ENCODE measurements around the gene ATP8B4. TPM values are rescaled to one million over a fixed set of nuclear protein-coding genes. Genes with fewer than 3 reads are reported as not detected.
A peak's percentile ranks its signal among the peaks of the same experiment; 100 is the strongest.

The ATP8B4 gene
- total RNA-seq, 4 donors from 2014 or later, result 5.2 to 24.3 (median 7.6) TPM

DNA sequence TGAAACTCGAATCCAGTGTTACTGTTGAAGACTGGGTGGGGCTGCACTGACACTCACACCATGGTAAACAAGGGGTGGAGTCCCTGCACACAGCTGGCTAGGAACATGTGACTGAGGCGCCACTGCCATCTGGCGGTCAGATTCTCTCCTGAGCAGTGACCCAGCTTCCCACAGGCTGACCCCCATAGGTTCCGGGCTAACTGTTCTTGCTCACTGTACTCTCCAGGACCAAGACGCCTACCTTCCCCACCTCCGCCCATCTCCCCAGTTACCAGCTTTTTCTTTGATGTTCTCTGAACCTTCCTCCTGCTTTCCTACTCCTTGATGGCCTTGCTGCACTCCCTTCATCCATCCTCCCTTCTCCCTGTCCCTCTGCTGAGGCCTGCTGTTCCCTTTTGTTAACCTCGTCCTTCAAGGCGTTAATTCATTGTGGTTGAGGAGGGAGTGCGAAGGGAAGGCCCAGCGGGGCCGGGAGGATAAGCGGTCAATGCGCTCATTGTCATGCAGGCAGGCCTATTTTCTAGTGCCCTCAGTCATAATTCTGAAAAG lies 115.2 kb downstream of the ATP8B4 start:
- H3K27me3 ChIP-seq, result no peaks in the 10 kb centered on the region
- no peak for TF ChIP-seq POLR2A (IDR thresholded peaks at IDR 0.05)
- TF ChIP-seq, protein P1, sequence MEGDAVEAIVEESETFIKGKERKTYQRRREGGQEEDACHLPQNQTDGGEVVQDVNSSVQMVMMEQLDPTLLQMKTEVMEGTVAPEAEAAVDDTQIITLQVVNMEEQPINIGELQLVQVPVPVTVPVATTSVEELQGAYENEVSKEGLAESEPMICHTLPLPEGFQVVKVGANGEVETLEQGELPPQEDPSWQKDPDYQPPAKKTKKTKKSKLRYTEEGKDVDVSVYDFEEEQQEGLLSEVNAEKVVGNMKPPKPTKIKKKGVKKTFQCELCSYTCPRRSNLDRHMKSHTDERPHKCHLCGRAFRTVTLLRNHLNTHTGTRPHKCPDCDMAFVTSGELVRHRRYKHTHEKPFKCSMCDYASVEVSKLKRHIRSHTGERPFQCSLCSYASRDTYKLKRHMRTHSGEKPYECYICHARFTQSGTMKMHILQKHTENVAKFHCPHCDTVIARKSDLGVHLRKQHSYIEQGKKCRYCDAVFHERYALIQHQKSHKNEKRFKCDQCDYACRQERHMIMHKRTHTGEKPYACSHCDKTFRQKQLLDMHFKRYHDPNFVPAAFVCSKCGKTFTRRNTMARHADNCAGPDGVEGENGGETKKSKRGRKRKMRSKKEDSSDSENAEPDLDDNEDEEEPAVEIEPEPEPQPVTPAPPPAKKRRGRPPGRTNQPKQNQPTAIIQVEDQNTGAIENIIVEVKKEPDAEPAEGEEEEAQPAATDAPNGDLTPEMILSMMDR (IDR thresholded peaks at IDR 0.05), result peak; percentile 38 to 85 (median 72)
- no peaks in the 10 kb centered on the region for H3K36me3 ChIP-seq
- no peak overlapping the region for H3K27ac ChIP-seq
- H3K4me3 ChIP-seq (replicated peaks in 1 of 3), result no peak overlapping the region
- intact Hi-C loops (cut with DNase I), result no loop called here
- peaks cover 0 to 4% of the 10 kb centered on the region in 2 donors for H3K4me1 ChIP-seq
- 54 to 57% methylated on average over 13 of the region's 13 CpGs for WGBS, 2 donors
- H3K9me3 ChIP-seq, result no peaks in the 10 kb centered on the region
- DNase-seq, result peak; percentile 77 to 80

DNA sequence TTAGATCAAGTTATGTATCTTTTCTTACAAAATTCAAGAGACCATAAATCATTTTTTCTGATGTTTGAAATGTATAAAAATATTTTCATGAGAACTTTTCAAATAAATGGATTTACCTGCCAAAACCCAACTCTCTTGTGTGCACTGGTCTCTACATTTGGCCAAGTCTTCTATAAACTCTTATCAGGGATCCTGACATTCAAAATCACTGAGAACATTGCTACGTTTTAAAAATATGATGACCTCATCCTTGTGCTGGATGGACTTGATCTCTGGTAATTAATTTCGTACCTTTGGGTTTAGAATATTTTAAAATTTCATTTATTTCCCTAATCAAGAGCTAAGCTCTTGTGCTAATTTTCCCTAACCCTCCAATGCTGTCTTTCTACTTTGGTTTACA lies 127.4 kb downstream of the ATP8B4 start:
- Histone ChIP-seq H3K4me1 (peaks cover 11 to 12% of the 10 kb centered on the region in 2 donors), H3K27me3 (no peaks in the 10 kb centered on the region), H3K27ac (no peak overlapping the region), H3K36me3 (no peaks in the 10 kb centered on the region), H3K4me3 (replicated peaks in 1 of 3) (no peak overlapping the region), H3K9me3 (no peaks in the 10 kb centered on the region)
- intact Hi-C loops (cut with DNase I), result no loop called here
- DNase-seq, result no peak
- 58 to 74% methylated on average over 2 of the region's 2 CpGs for WGBS, 2 donors
- no peak for TF ChIP-seq POLR2A (IDR thresholded peaks at IDR 0.05)
- TF ChIP-seq, protein P1 (IDR thresholded peaks at IDR 0.05), result no peak

DNA sequence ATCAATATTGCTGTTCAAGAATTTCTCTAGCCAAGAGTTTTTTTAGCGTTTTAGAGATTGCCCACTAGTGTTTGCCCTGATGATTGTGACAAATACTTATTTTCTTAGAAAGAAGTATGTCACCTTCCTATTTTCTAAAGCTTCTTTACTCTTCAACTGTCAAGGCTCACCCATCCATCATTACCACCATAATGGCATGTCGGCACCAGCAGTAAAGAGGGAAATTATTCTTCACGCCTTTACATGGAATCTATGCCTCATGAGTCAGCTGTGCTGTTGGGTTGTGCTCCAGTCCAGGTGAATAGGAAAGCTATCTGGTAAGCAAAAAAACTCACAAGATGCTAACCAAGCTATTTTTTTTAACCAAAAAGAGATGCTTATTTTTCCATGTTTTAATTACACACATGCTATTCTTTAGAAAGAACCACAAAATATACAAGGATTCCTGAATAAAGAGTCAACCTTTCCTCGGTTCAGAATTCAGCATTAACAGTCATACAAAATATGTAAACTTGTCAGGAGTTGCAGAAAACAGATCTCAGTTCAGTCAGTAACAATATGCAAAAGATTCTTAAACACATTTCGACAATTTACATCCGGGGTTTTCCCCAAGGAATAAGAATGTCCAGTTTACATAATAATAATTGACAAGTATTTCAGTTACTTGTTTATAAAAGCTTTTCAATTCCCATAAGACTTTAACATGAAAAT lies 128.0 kb downstream of the ATP8B4 start:
- no peaks in the 10 kb centered on the region for H3K36me3 ChIP-seq

DNA sequence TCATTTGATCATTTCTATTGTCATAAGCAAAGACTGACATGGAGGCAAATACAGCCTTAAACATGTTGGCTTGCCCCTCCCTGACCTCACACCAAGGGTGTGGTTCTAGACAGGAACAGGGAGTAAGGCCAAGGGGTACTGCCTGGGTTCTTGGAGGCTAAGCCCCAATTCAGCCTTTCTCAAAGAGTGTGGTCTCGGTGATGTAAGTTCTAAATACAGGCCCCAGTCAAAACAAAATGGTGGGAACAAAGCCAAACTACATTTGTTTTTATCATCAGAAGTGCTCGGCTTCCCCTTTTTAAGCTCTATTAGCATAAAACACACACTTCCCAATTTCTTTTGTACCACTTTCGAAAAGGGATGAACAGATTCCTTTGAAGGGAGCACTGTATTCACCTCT lies 129.5 kb downstream of the ATP8B4 start:
- peaks cover 11 to 12% of the 10 kb centered on the region in 2 donors for H3K4me1 ChIP-seq
- WGBS, 2 donors, result 62 to 75% methylated on average over 3 of the region's 3 CpGs

More for the DNA sequence above, 128.0 kb downstream of the ATP8B4 start:
- Histone ChIP-seq H3K4me3 (replicated peaks in 1 of 3) (no peak overlapping the region), H3K4me1 (peaks cover 11 to 12% of the 10 kb centered on the region in 2 donors), H3K27ac (no peak overlapping the region), H3K27me3 (no peaks in the 10 kb centered on the region), H3K9me3 (no peaks in the 10 kb centered on the region)
- 85 to 86% methylated on average over 6 of the region's 6 CpGs for WGBS, 2 donors
- TF ChIP-seq, protein P1 (IDR thresholded peaks at IDR 0.05), result no peak
- TF ChIP-seq POLR2A (IDR thresholded peaks at IDR 0.05), result no peak
- intact Hi-C loops (cut with DNase I), result no loop called here
- no peak for DNase-seq

More for the DNA sequence above, 129.5 kb downstream of the ATP8B4 start:
- no peak for DNase-seq
- Histone ChIP-seq H3K36me3 (no peaks in the 10 kb centered on the region), H3K27ac (no peak overlapping the region), H3K4me3 (replicated peaks in 1 of 3) (no peak overlapping the region), H3K9me3 (no peaks in the 10 kb centered on the region), H3K27me3 (no peaks in the 10 kb centered on the region)
- TF ChIP-seq, protein P1 (IDR thresholded peaks at IDR 0.05), result no peak
- no peak for TF ChIP-seq POLR2A (IDR thresholded peaks at IDR 0.05)
- intact Hi-C loops (cut with DNase I), result no loop called here

Measured in thyroid gland (tissue), 4 donors.